ENCODE measurements around the gene HHAT. TPM values are rescaled to one million over a fixed set of nuclear protein-coding genes. Genes with fewer than 3 reads are reported as not detected.

Gene HHAT
- total RNA-seq, result 1.5 and 2.9 TPM in 2 replicates

DNA sequence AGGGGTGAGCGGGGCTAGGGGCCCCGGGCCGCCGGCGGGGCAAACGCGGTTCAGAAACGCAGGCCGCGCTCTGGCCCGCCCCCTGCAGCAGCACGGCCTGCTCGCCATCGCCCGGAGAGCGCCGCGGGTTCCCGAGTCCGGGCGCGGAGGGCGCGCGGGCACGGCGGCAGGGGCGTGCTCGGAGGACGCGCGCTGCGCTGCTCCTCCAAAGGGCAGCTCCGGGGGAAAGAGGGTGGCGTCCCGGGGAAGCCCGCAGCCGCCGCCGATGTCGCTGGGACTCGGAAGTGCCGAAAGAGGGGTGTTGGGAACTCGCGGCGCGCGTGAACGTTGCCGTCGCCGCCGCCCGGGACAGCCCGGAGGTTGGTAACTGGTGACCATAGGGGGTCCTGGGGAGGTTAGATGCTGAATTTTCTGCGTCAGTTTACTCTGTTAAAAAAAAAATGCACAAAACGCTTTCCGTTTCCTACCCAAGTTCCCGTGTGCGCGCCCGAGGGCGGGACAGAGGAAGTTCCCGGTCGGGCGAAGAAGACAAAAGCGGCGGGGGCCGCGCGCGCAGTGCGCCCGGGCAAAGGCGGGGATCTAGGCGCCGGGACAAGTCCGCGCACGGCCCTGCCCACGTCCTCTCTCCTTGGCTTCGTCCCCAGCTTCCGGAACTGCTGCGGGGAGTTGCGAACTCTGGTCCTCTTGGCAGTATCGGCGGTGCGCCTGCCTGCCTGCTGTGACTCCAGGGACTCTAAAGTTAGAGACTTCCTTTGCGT lies at the start of gene HHAT:
TSS of gene HHAT (plus strand) at position 157 of the 758 bp plus-strand sequence. CDS start 20,074 bp downstream, outside the sequence.

Other genes starting within 250 kb of the HHAT start
- gene SERTAD4, start 96.1 kb upstream of the HHAT start, total RNA-seq, result 1.8 and 2.6 TPM in 2 replicates

All from bladder microvascular endothelial cell (primary cell).